ENCODE measurements around the gene SEMA7A. TPM values are rescaled to one million over a fixed set of nuclear protein-coding genes. Genes with fewer than 3 reads are reported as not detected.

Gene SEMA7A
- total RNA-seq, 2 donors from 2014 or later: 1.2 to 4.9 TPM

DNA sequence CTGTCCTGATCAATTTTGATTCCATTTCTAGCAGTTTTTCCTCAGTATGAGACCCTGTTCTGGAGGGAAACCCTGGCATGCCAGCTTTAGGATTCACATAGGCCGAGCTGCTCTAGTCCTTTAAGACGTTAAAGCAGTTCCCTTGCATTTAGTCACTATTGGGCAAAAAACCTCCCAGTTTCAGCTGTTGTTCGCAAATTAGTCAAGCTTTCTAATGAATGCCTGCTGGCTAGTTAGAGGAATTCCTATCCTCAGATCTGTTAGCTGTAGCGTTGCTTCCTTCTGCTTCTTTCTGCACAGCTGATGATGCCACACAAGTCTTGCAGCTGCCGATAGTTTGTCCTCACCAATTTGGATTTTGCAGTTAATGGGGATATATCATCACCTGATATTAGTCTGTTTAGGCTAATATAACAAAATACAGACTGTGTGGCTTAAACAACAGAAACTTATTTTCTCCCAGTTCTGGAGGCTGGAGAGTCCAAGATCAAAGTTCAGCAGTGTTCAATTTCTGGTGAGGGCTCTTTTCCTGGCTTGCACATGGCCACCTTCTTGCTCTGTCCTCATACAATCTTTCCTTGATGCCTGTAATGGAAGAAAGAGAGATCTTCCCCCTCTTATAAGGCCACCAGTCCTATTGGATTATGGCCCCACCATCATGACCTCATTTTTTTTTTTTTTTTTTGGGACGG lies 34.7 kb upstream of the SEMA7A start:
- no peaks in the 10 kb centered on the region for H3K4me1 ChIP-seq (ENCODE audit: control insufficient read depth in 1 of 2, low read depth in 2 of 2)
- TF ChIP-seq, protein P1, sequence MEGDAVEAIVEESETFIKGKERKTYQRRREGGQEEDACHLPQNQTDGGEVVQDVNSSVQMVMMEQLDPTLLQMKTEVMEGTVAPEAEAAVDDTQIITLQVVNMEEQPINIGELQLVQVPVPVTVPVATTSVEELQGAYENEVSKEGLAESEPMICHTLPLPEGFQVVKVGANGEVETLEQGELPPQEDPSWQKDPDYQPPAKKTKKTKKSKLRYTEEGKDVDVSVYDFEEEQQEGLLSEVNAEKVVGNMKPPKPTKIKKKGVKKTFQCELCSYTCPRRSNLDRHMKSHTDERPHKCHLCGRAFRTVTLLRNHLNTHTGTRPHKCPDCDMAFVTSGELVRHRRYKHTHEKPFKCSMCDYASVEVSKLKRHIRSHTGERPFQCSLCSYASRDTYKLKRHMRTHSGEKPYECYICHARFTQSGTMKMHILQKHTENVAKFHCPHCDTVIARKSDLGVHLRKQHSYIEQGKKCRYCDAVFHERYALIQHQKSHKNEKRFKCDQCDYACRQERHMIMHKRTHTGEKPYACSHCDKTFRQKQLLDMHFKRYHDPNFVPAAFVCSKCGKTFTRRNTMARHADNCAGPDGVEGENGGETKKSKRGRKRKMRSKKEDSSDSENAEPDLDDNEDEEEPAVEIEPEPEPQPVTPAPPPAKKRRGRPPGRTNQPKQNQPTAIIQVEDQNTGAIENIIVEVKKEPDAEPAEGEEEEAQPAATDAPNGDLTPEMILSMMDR (IDR thresholded peaks at IDR 0.05): no peak
- H3K36me3 ChIP-seq: no peaks in the 10 kb centered on the region
- H3K27me3 ChIP-seq (replicated peaks; ENCODE audit: insufficient read depth): no peaks in the 10 kb centered on the region
- DNase-seq (ENCODE audit: low spot score): no peak
- H3K4me3 ChIP-seq: no peak overlapping the region
- H3K27ac ChIP-seq: no peak overlapping the region
- no peaks in the 10 kb centered on the region for H3K9me3 ChIP-seq
- no peak for ATAC-seq (ENCODE audit: insufficient number of reproducible peaks, low FRiP score, low read depth)

DNA sequence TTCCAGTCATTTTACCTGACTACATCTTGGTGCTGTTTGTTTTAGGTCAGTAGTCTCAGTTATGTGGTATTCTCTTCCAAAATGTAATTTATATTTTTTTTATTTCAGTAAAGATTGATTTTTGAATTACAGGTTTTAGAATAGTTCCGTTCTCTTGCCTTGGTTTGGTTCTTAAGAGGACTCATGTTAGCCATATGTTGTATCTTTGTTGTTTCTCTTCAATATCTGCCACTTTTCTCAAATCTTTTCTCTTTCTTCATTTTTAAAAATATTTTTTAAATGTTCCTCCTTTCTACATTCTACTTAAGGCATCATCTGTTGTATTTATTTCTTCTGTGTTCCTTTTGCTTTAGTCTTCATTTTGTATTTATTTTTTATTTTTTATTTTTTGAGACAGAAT lies 32.8 kb upstream of the SEMA7A start:
- peaks cover 7 to 9% of the 10 kb centered on the region in 2 donors for H3K4me1 ChIP-seq (ENCODE audit: control insufficient read depth in 1 of 2, low read depth in 2 of 2)
- no peak overlapping the region for H3K27ac ChIP-seq
- TF ChIP-seq, protein P1 (IDR thresholded peaks at IDR 0.05): no peak
- no peaks in the 10 kb centered on the region for H3K36me3 ChIP-seq
- DNase-seq (ENCODE audit: low spot score): no peak
- no peaks in the 10 kb centered on the region for H3K27me3 ChIP-seq (replicated peaks; ENCODE audit: insufficient read depth)
- no peak for ATAC-seq (ENCODE audit: insufficient number of reproducible peaks, low FRiP score, low read depth)
- no peak overlapping the region for H3K4me3 ChIP-seq
- no peaks in the 10 kb centered on the region for H3K9me3 ChIP-seq

DNA sequence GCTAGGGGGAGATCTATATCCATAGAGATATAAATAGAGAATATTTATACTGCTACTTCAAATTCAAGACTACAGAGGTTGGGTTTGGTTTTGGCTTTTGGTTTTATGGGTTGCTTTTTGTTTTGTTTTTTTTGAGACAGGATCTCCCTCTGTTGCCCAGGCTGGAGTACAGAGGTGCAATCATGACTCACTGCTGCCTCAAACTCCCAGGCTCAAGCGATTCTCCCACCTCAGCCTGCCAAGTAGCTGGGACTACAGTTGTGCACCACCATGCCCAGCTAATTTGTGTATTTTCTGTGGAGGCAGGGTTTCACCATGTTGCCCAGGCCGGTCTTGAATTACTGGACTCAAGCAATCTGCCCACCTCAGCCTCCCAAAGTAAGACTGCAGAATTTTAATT lies 31.1 kb upstream of the SEMA7A start:
- TF ChIP-seq, protein P1 (IDR thresholded peaks at IDR 0.05): no peak
- Histone ChIP-seq H3K27ac (no peak overlapping the region), H3K36me3 (no peaks in the 10 kb centered on the region), H3K4me3 (no peak overlapping the region), H3K27me3 (replicated peaks; ENCODE audit: insufficient read depth) (no peaks in the 10 kb centered on the region), H3K4me1 (ENCODE audit: control insufficient read depth in 1 of 2, low read depth in 2 of 2) (peaks cover 10 to 18% of the 10 kb centered on the region in 2 donors), H3K9me3 (no peaks in the 10 kb centered on the region)
- no peak for DNase-seq (ENCODE audit: low spot score)
- no peak for ATAC-seq (ENCODE audit: insufficient number of reproducible peaks, low FRiP score, low read depth)

DNA sequence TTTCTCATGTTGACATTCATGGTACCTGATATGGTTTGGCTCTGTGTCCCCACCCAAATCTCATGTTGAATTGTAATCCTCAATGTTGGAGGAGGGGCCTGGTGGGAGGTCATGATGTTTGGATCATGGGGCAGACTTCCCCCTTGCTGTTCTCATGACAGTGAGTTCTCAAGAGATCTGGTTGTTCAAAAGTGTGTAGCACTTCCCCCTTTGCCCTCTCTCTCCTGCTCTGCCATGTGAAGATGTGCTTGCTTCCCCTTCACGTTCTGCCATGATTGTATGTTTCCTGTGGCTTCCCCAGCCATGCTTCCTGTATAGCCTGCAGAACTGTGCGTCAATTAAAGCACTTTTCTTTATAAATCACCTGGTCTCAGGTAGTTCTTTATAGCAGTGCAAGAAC lies 30.5 kb upstream of the SEMA7A start:
- Histone ChIP-seq H3K36me3 (no peaks in the 10 kb centered on the region), H3K27me3 (replicated peaks; ENCODE audit: insufficient read depth) (no peaks in the 10 kb centered on the region), H3K4me3 (no peak overlapping the region), H3K27ac (no peak overlapping the region), H3K9me3 (no peaks in the 10 kb centered on the region), H3K4me1 (ENCODE audit: control insufficient read depth in 1 of 2, low read depth in 2 of 2) (peaks cover 10 to 20% of the 10 kb centered on the region in 2 donors)
- TF ChIP-seq, protein P1 (IDR thresholded peaks at IDR 0.05): no peak
- DNase-seq (ENCODE audit: low spot score) (no peak), ATAC-seq (ENCODE audit: insufficient number of reproducible peaks, low FRiP score, low read depth) (no peak)

DNA sequence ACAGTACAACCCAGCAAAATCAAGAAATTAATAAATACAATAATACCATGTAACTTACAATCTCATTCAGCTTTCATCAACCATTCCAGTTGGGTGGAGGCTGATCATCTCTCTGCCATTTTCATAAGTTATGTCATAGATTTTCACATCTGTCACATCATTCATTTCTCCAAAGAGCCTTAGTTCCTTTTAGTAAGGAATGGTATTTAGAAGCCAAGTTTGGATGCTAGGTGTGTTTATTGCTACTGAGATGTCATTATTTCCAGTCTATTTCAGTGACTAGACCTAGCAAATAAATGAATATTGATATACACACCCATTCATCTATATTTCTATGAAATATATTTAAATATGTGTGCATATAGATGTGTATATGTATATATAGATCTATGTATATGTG lies 29.9 kb upstream of the SEMA7A start:
- Histone ChIP-seq H3K27me3 (replicated peaks; ENCODE audit: insufficient read depth) (no peaks in the 10 kb centered on the region), H3K9me3 (no peaks in the 10 kb centered on the region), H3K4me1 (ENCODE audit: control insufficient read depth in 1 of 2, low read depth in 2 of 2) (peaks cover 10 to 20% of the 10 kb centered on the region in 2 donors), H3K36me3 (no peaks in the 10 kb centered on the region), H3K27ac (no peak overlapping the region), H3K4me3 (no peak overlapping the region)
- DNase-seq (ENCODE audit: low spot score) (no peak), ATAC-seq (ENCODE audit: insufficient number of reproducible peaks, low FRiP score, low read depth) (no peak)
- TF ChIP-seq, protein P1 (IDR thresholded peaks at IDR 0.05): no peak
